ENCODE results near the gene SLC6A19. TPM values are rescaled to one million over a fixed set of nuclear protein-coding genes. Genes with fewer than 3 reads are reported as not detected.

Gene SLC6A19
- total RNA-seq, 1 experiment from 2014 or later = not detected

DNA sequence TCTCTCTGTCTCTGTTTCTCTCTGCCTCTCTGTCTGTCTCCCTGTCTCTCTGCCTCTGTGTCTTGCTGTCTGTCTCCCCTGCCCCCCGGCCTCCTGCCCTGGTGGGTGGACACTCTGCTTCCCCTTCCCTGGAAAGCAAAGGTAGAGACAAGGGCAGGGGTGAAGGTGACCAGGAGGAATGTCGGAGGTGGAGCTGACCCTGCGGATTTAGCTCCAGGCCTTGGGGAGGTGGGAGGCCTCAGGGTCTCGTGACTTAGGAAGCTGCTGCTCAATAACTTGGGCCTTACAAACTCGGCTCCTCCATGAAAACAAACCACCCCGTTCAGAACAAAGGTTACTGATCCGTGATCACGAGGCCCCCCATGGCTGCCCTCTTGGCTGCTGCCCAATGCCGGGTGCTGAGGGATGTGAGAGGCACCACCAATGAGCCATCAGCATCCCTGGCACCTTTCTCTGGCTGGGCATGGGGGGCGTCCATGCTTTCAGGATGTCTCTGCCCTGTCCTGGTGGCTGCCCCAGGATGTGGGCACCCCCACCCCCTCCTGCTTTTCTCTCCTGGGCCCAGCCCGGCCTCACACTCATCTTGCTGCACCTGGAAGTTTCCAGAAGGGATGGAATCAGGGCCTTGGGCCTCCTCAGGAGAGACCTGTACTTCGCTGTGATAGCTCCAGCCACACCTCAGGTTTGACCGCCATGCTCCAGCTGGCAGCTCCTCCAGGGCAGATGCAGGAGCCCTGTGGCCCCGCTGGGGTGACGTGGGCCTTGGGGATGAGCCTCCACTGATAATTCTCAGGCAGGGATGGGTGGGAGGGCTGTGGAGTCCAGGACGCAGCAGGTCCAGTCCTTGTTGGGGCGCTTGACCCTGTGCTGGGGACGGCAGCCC, 14.8 kb upstream of the SLC6A19 start:
- BruUV-seq (replicated peaks) = no TSS peak
- no peak for DNase-seq (ENCODE audit: low spot score)
- Histone ChIP-seq H3K4me1 (ENCODE audit: insufficient read depth, low read length, poor library complexity, severe bottlenecking) (no peaks in the 10 kb centered on the region), H3K27me3 (replicated peaks; ENCODE audit: insufficient read depth, low read depth, low read length, poor library complexity) (peaks cover 30% of the 10 kb centered on the region), H3K4me3 (ENCODE audit: low read depth, low read length, poor library complexity, severe bottlenecking) (no peak overlapping the region), H3K36me3 (ENCODE audit: insufficient read depth, low read length, poor library complexity, severe bottlenecking) (no peaks in the 10 kb centered on the region), H3K9me3 (ENCODE audit: low read depth, low read length, poor library complexity, severe bottlenecking) (no peaks in the 10 kb centered on the region), H3K27ac (ENCODE audit: low read depth, low read length, poor library complexity, severe bottlenecking) (no peak overlapping the region)
- POLR2A ChIA-PET (ENCODE audit: low non-redundant PET) = interaction anchor here (0.7 kb wide), 1 partner anchor 48 kb away, joined by 19 read pairs; no protein-coding TSS in a partner anchor
- TF ChIP-seq EZH2 (IDR thresholded peaks at IDR 0.05; ENCODE audit: borderline replicate concordance, low read depth, low read length, poor library complexity, severe bottlenecking) = no peak
- TF ChIP-seq, protein P1, sequence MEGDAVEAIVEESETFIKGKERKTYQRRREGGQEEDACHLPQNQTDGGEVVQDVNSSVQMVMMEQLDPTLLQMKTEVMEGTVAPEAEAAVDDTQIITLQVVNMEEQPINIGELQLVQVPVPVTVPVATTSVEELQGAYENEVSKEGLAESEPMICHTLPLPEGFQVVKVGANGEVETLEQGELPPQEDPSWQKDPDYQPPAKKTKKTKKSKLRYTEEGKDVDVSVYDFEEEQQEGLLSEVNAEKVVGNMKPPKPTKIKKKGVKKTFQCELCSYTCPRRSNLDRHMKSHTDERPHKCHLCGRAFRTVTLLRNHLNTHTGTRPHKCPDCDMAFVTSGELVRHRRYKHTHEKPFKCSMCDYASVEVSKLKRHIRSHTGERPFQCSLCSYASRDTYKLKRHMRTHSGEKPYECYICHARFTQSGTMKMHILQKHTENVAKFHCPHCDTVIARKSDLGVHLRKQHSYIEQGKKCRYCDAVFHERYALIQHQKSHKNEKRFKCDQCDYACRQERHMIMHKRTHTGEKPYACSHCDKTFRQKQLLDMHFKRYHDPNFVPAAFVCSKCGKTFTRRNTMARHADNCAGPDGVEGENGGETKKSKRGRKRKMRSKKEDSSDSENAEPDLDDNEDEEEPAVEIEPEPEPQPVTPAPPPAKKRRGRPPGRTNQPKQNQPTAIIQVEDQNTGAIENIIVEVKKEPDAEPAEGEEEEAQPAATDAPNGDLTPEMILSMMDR (conservative IDR thresholded peaks at IDR 0.05; ENCODE audit: low read depth, low read length) = no peak
- intact Hi-C loops (cut with micrococcal nuclease; ENCODE audit: unreplicated experiment) = no loop called here
- CTCF ChIA-PET = no interaction called here

DNA sequence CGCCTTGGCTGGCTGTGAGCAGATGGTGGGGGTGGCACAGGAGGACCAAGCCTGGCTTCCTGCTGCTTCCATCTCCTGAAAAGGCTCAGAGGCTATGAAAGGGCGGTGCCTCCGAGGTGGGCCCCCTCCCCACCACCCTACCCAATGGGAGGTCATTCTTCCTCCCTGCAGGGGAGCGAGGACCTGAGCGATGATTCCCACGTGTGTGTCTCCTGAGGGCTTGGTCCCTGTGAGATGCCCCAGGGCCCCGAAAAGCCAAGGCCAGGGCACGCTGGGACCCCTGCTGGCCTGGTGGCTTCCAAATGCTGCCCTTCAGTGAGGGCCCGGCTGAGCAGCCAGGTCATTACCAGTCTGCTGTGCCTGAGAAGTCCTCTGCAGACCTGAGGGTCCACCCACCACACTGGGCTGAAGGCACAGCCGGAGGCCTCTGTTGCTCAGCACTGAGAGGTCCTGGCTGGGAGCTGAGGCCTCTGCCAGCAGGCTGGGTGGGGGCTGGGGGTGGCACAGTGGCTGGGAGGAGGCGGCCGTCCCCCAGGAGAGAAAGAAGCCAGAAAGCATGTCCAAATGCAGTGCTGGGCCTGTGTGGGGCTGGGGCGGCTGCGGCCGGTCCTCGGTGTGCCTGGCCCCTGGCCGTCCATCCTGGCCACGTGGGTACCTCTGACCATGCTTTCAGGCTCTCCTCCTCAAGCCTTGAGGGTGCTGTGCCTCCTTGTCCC, 14.0 kb upstream of the SLC6A19 start:
- Histone ChIP-seq H3K27me3 (replicated peaks; ENCODE audit: insufficient read depth, low read depth, low read length, poor library complexity) (peaks cover 30% of the 10 kb centered on the region), H3K27ac (ENCODE audit: low read depth, low read length, poor library complexity, severe bottlenecking) (no peak overlapping the region), H3K4me3 (ENCODE audit: low read depth, low read length, poor library complexity, severe bottlenecking) (no peak overlapping the region), H3K9me3 (ENCODE audit: low read depth, low read length, poor library complexity, severe bottlenecking) (no peaks in the 10 kb centered on the region), H3K36me3 (ENCODE audit: insufficient read depth, low read length, poor library complexity, severe bottlenecking) (no peaks in the 10 kb centered on the region), H3K4me1 (ENCODE audit: insufficient read depth, low read length, poor library complexity, severe bottlenecking) (no peaks in the 10 kb centered on the region)
- no TSS peak for BruUV-seq (replicated peaks)
- POLR2A ChIA-PET (ENCODE audit: low non-redundant PET) = no interaction called here
- CTCF ChIA-PET = no interaction called here
- intact Hi-C loops (cut with micrococcal nuclease; ENCODE audit: unreplicated experiment) = no loop called here
- TF ChIP-seq EZH2 (IDR thresholded peaks at IDR 0.05; ENCODE audit: borderline replicate concordance, low read depth, low read length, poor library complexity, severe bottlenecking) = no peak
- TF ChIP-seq, protein P1 (conservative IDR thresholded peaks at IDR 0.05; ENCODE audit: low read depth, low read length) = no peak
- DNase-seq (ENCODE audit: low spot score) = no peak

DNA sequence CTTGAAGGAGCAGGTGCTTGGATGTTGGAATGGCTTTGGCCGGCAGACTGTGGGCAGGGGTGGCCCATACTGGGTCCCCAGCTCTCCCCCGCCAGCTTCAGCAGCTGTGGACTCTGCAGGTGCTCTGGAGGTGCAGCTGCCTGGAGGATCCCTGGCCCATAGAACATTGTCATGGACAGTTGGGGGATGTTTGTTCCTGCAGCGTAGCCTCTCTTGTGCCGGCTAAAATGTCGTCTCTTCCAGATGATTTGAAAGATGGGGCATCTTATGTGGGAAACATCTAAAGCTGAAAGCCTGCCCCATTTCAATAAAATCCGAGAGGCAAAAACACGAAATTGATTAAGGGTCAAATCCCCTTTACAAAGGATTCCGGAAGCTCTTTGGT, 13.5 kb upstream of the SLC6A19 start:
- no peaks in the 10 kb centered on the region for H3K9me3 ChIP-seq (ENCODE audit: low read depth, low read length, poor library complexity, severe bottlenecking)
- no peaks in the 10 kb centered on the region for H3K4me1 ChIP-seq (ENCODE audit: insufficient read depth, low read length, poor library complexity, severe bottlenecking)
- no peak for DNase-seq (ENCODE audit: low spot score)
- intact Hi-C loops (cut with micrococcal nuclease; ENCODE audit: unreplicated experiment) = no loop called here
- CTCF ChIA-PET = no interaction called here
- TF ChIP-seq, protein P1 (conservative IDR thresholded peaks at IDR 0.05; ENCODE audit: low read depth, low read length) = no peak
- TF ChIP-seq EZH2 (IDR thresholded peaks at IDR 0.05; ENCODE audit: borderline replicate concordance, low read depth, low read length, poor library complexity, severe bottlenecking) = no peak
- BruUV-seq (replicated peaks) = no TSS peak
- H3K4me3 ChIP-seq (ENCODE audit: low read depth, low read length, poor library complexity, severe bottlenecking) = no peak overlapping the region
- peaks cover 30% of the 10 kb centered on the region for H3K27me3 ChIP-seq (replicated peaks; ENCODE audit: insufficient read depth, low read depth, low read length, poor library complexity)
- no peaks in the 10 kb centered on the region for H3K36me3 ChIP-seq (ENCODE audit: insufficient read depth, low read length, poor library complexity, severe bottlenecking)
- POLR2A ChIA-PET (ENCODE audit: low non-redundant PET) = no interaction called here
- no peak overlapping the region for H3K27ac ChIP-seq (ENCODE audit: low read depth, low read length, poor library complexity, severe bottlenecking)

Data from A673 (cell line).